Liver (tissue), 9 donors: ENCODE data around the gene OGFR. TPM values are rescaled to one million over a fixed set of nuclear protein-coding genes. Genes with fewer than 3 reads are reported as not detected.

Experiments used
- DNase-seq: peaks from one replicate; pipeline ENCODE4 v3.0.0-alpha.2; 2017; ENCODE audit warnings: low spot score
- H3K27ac ChIP-seq, 2 donors: one replicate each; pipeline ENCODE4 v1.7.0; 2013; ENCODE audit warnings: inconsistent platforms in 2 of 2, low read length in 2 of 2, control low read depth in 1 of 2, low read depth in 1 of 2, mild to moderate bottlenecking in 1 of 2
- H3K27me3 ChIP-seq, 4 donors: one replicate each; pipeline versions ENCODE4 v1.6.1 to v1.7.0; 2013; ENCODE audit warnings: low read length in 3 of 4, inconsistent platforms in 1 of 4, mild to moderate bottlenecking in 1 of 4, moderate library complexity in 1 of 4; ENCODE audit not compliant: control insufficient read depth in 4 of 4, insufficient read depth in 4 of 4
- H3K36me3 ChIP-seq, 4 donors: one replicate each; pipeline versions ENCODE4 v1.6.1 to v1.7.0; 2013; ENCODE audit warnings: low read length in 3 of 4, mild to moderate bottlenecking in 3 of 4, low read depth in 1 of 4, moderate library complexity in 1 of 4; ENCODE audit not compliant: control insufficient read depth in 4 of 4, insufficient read depth in 3 of 4
- H3K4me1 ChIP-seq, 4 donors: one replicate each; pipeline versions ENCODE4 v1.6.1 to v1.7.0; 2013; ENCODE audit warnings: low read length in 3 of 4, mild to moderate bottlenecking in 3 of 4, moderate library complexity in 1 of 4; ENCODE audit not compliant: control insufficient read depth in 4 of 4, insufficient read depth in 4 of 4
- H3K4me3 ChIP-seq, 3 donors: one replicate each; pipeline versions ENCODE4 v1.6.1 to v1.7.0; 2013; ENCODE audit warnings: low read length in 3 of 3, control low read depth in 1 of 3, low read depth in 1 of 3, mild to moderate bottlenecking in 1 of 3
- H3K9ac ChIP-seq, 2 donors: one replicate each; pipeline ENCODE4 v1.7.0; 2013; ENCODE audit warnings: low read length in 2 of 2, mild to moderate bottlenecking in 2 of 2, moderate library complexity in 2 of 2, control low read depth in 1 of 2, low read depth in 1 of 2
- H3K9me3 ChIP-seq, 4 donors: one replicate each; pipeline versions ENCODE4 v1.6.1 to v1.7.0; 2013; ENCODE audit warnings: low read length in 3 of 4; ENCODE audit not compliant: control insufficient read depth in 4 of 4
- ATF3 ChIP-seq: IDR thresholded peaks from 2 replicates; pipeline ENCODE4 v1.6.1; 2016; ENCODE audit warnings: antibody characterized with exemption
- CTCF ChIP-seq: fragments of 150-350 bp; IDR thresholded peaks from 2 replicates; pipeline ENCODE4 v1.5.1; 2017; ENCODE audit warnings: improper control_type of control experiment, low read depth, low read length; ENCODE audit not compliant: missing input control
- EGR1 ChIP-seq, 2 donors: IDR thresholded peaks; 2 replicates each; pipeline ENCODE4 v1.6.1; 2016 to 2018; ENCODE audit warnings: antibody characterized with exemption in 2 of 2, low read depth in 2 of 2
- FOXA1 ChIP-seq: IDR thresholded peaks from 2 replicates; pipeline ENCODE4 v1.6.1; 2016; ENCODE audit warnings: antibody characterized with exemption
- FOXA2 ChIP-seq: IDR thresholded peaks from 2 replicates; pipeline ENCODE4 v1.6.1; 2016; ENCODE audit warnings: antibody characterized with exemption
- GABPA ChIP-seq, 2 donors: IDR thresholded peaks in 1 of 2; conservative IDR thresholded peaks in 1 of 2; 2 replicates each; pipeline ENCODE4 v1.6.1; 2016; ENCODE audit warnings: antibody characterized with exemption in 2 of 2, mild to moderate bottlenecking in 1 of 2, moderate library complexity in 1 of 2
- HNF4A ChIP-seq, 2 donors: conservative IDR thresholded peaks; 2 replicates each; pipeline ENCODE4 v1.6.1; 2016; ENCODE audit warnings: antibody characterized with exemption in 2 of 2, mild to moderate bottlenecking in 2 of 2
- HNF4G ChIP-seq: IDR thresholded peaks from 2 replicates; pipeline ENCODE4 v1.6.1; 2016; ENCODE audit warnings: antibody characterized with exemption
- JUND ChIP-seq, 2 donors: IDR thresholded peaks; 2 replicates each; pipeline ENCODE4 v1.6.1; 2016; ENCODE audit warnings: antibody characterized with exemption in 2 of 2
- MAX ChIP-seq: IDR thresholded peaks from 2 replicates; pipeline ENCODE4 v1.6.1; 2016; ENCODE audit warnings: antibody characterized with exemption
- NR2F2 ChIP-seq: IDR thresholded peaks from 2 replicates; pipeline ENCODE4 v1.6.1; 2016; ENCODE audit warnings: antibody characterized with exemption
- RAD21 ChIP-seq, 2 donors: IDR thresholded peaks; 2 replicates each; pipeline ENCODE4 v1.6.1; 2016; ENCODE audit warnings: antibody characterized with exemption in 2 of 2, mild to moderate bottlenecking in 2 of 2
- REST ChIP-seq: IDR thresholded peaks from 2 replicates; pipeline ENCODE4 v1.6.1; 2016; ENCODE audit warnings: antibody characterized with exemption, mild to moderate bottlenecking
- RXRA ChIP-seq, 2 donors: IDR thresholded peaks; 2 replicates each; pipeline ENCODE4 v1.6.1; 2017 to 2018; ENCODE audit warnings: antibody characterized with exemption in 2 of 2, mild to moderate bottlenecking in 1 of 2
- SP1 ChIP-seq: IDR thresholded peaks from 2 replicates; pipeline ENCODE4 v1.6.1; 2018; ENCODE audit warnings: antibody characterized with exemption, mild to moderate bottlenecking
- YY1 ChIP-seq: IDR thresholded peaks from 2 replicates; pipeline ENCODE4 v1.6.1; 2016; ENCODE audit warnings: antibody characterized with exemption, mild to moderate bottlenecking
- ZBTB33 ChIP-seq: IDR thresholded peaks from 2 replicates; pipeline ENCODE4 v1.6.1; 2016; ENCODE audit warnings: antibody characterized with exemption
- WGBS: extraction: QIAGEN DNeasy Blood & Tissue Kit; methylation state at CpG from one replicate; pipeline ENCODE4 v1.1.7; 2013; 5-methylcytosine and 5-hydroxymethylcytosine counted together
- polyA plus RNA-seq, 2 donors: library from polyadenylated mRNA; stranded (reverse) in 1 of 2; unstranded in 1 of 2; fragments of 200-250 nt in 1 of 2; fragments of >200 nt in 1 of 2; fragmentation: Nextera tagmentation in 1 of 2; extraction: Ambion mirVana in 1 of 2; gene quantifications; one replicate each; pipeline versions ENCODE4 v1.2.1 to v1.2.3, GENCODE V29; 2013 to 2015
- total RNA-seq, 2 donors: library from RNA; depleted of rRNA; stranded (reverse); fragments of >200 nt; gene quantifications; one replicate each; pipeline ENCODE4 v1.2.3, GENCODE V29; 2014
- donor health status: healthy.
- donor health status: healthy.
- donor health status: healthy.
- donor health status: healthy.
- donor health status: healthy.

The OGFR gene
- total and polyA plus RNA-seq, 4 donors: 5.9 to 59.4 (median 29.4) TPM

GRCh38 chr20:62787321-62787720, 17.3 kb upstream of the OGFR start:
- DNase-seq: no peak
- WGBS: 76% methylated on average over 7 of the region's 7 CpGs
- Histone ChIP-seq H3K9ac (no peak overlapping the region), H3K4me1 (peaks cover 0 to 3% (median 1%) of the 10 kb centered on the region in 4 donors), H3K4me3 (no peak overlapping the region), H3K36me3 (no peaks in the 10 kb centered on the region), H3K9me3 (no peaks in the 10 kb centered on the region), H3K27ac (no peak overlapping the region), H3K27me3 (no peaks in the 10 kb centered on the region)
- TF ChIP-seq ATF3: no peak
- TF ChIP-seq REST: no peak
- TF ChIP-seq GABPA (IDR thresholded peaks at IDR 0.05 in 1 of 2, conservative IDR thresholded peaks at IDR 0.05 in 1 of 2): no peak
- TF ChIP-seq CTCF: no peak
- no peak for TF ChIP-seq SP1
- TF ChIP-seq RAD21 (IDR thresholded peaks at IDR 0.05): no peak
- no peak for TF ChIP-seq HNF4G
- TF ChIP-seq EGR1 (IDR thresholded peaks at IDR 0.05; ENCODE audit: low read depth in 2 of 2): no peak
- TF ChIP-seq RXRA (IDR thresholded peaks at IDR 0.05): no peak
- TF ChIP-seq HNF4A (conservative IDR thresholded peaks at IDR 0.05): no peak
- no peak for TF ChIP-seq FOXA2
- TF ChIP-seq FOXA1: no peak

- Histone ChIP-seq H3K9ac (no peak overlapping the region), H3K27me3 (no peaks in the 10 kb centered on the region), H3K9me3 (no peaks in the 10 kb centered on the region), H3K36me3 (no peaks in the 10 kb centered on the region), H3K4me1 (peaks cover 0 to 3% (median 1%) of the 10 kb centered on the region in 4 donors), H3K4me3 (no peak overlapping the region), H3K27ac (no peak overlapping the region)
- WGBS: 76% methylated on average over 5 of the region's 5 CpGs
- DNase-seq: no peak
- TF ChIP-seq ZBTB33 (no peak), GABPA (IDR thresholded peaks at IDR 0.05 in 1 of 2, conservative IDR thresholded peaks at IDR 0.05 in 1 of 2) (no peak), MAX (no peak), FOXA1 (no peak), FOXA2 (no peak), SP1 (no peak), HNF4A (conservative IDR thresholded peaks at IDR 0.05) (no peak), CTCF (no peak), ATF3 (no peak), YY1 (no peak), NR2F2 (no peak), RAD21 (IDR thresholded peaks at IDR 0.05) (no peak), REST (no peak), RXRA (IDR thresholded peaks at IDR 0.05) (no peak), HNF4G (no peak), JUND (IDR thresholded peaks at IDR 0.05) (no peak), EGR1 (IDR thresholded peaks at IDR 0.05; ENCODE audit: low read depth in 2 of 2) (no peak)
Measured at GRCh38 chr20:62787866-62788265, 16.8 kb upstream of the OGFR start.
